GM12878 (cell line): ENCODE measurements around the gene LTV1. TPM values are rescaled to one million over a fixed set of nuclear protein-coding genes. Genes with fewer than 3 reads are reported as not detected.

Experiments used
- ATAC-seq: fragments of 200-7000 bp; cut with Tn5 transposase; 3 replicates; pipeline ENCODE4 v1.9.1; 2020; ENCODE audit warnings: mild to moderate bottlenecking, moderate library complexity
- BruUV-seq: library from RNA; stranded (reverse); fragments of 400-500 nt; replicated peaks from 2 replicates; lab custom pipeline; 2021; lab: Mats Ljungman, UMichigan
- CTCF ChIA-PET: fragments of 300-600 bp; sonication (Branson Sonifier 250); formaldehyde crosslinking; extraction: SDS; loops from one replicate; lab custom pipeline; 2021; ENCODE audit warnings: inconsistent platforms; lab: Yijun Ruan, JAX
- POLR2A ChIA-PET: fragments of 350-600 bp; formaldehyde crosslinking; extraction: SDS; loops from one replicate; lab custom pipeline; 2021; ENCODE audit warnings: inconsistent platforms; lab: Charles Lee
- RAD21 ChIA-PET: fragments of 300-600 bp; sonication (Branson Sonifier 250); formaldehyde crosslinking; loops from one replicate; lab custom pipeline; 2023; ENCODE audit warnings: antibody characterized with exemption; ENCODE audit not compliant: unreplicated experiment; lab: Charles Lee
- SMC1A ChIA-PET: fragments of 300-600 bp; sonication (Branson Sonifier 250); formaldehyde crosslinking; loops from one replicate; lab custom pipeline; 2023; ENCODE audit not compliant: unreplicated experiment, uncharacterized antibody; lab: Charles Lee
- DNase-seq: peaks from one replicate; pipeline ENCODE4 v3.0.0-alpha.2; 2011; ENCODE audit warnings: low read depth, low spot score
- FAIRE-seq: peaks from 3 replicates; lab custom pipeline; 2011; peaks lifted over from hg19 to GRCh38; lab: Jason Lieb, UNC
- H2AFZ ChIP-seq: 2 replicates; pipeline ENCODE4 v1.6.0; 2011; ENCODE audit warnings: low read depth, low read length, control low read depth; ENCODE audit not compliant: control insufficient read depth
- H3K27ac ChIP-seq: 2 replicates; pipeline ENCODE4 v1.5.1; 2011; ENCODE audit warnings: control low read depth; ENCODE audit not compliant: control insufficient read depth, insufficient read depth
- H3K27me3 ChIP-seq, 2 experiments: replicated peaks in 1 of 2; 2 replicates each; pipeline versions ENCODE4 v1.6.0 to v1.6.1; 2011; ENCODE audit warnings: low read length in 1 of 2; ENCODE audit not compliant: control insufficient read depth in 2 of 2, insufficient read depth in 2 of 2
- H3K36me3 ChIP-seq, 2 experiments: 2 replicates each; pipeline ENCODE4 v1.5.1; 2011; ENCODE audit warnings: low read length in 1 of 2; ENCODE audit not compliant: control insufficient read depth in 2 of 2, insufficient read depth in 2 of 2
- H3K4me1 ChIP-seq: 2 replicates; pipeline ENCODE4 v1.6.1; 2011; ENCODE audit warnings: mild to moderate bottlenecking, low read length, moderate library complexity, mixed read lengths; ENCODE audit not compliant: control insufficient read depth, insufficient read depth
- H3K4me2 ChIP-seq: 2 replicates; pipeline ENCODE4 v1.6.0; 2011; ENCODE audit warnings: control low read depth; ENCODE audit not compliant: control insufficient read depth, insufficient read depth
- H3K4me3 ChIP-seq: fragments of 200-600 bp; sonication (generic); 2 replicates; pipeline ENCODE4 v1.5.1; 2016
- H3K79me2 ChIP-seq: 2 replicates; pipeline ENCODE4 v1.6.0; 2011; ENCODE audit warnings: low read length; ENCODE audit not compliant: control insufficient read depth, insufficient read depth
- H3K9ac ChIP-seq: 2 replicates; pipeline ENCODE4 v1.8.0; 2011; ENCODE audit warnings: low read length, control low read depth, mixed read lengths; ENCODE audit not compliant: control insufficient read depth, insufficient read depth
- H3K9me3 ChIP-seq: replicated peaks from 3 replicates; pipeline ENCODE4 v1.5.1; 2011; ENCODE audit warnings: mild to moderate bottlenecking, low read length; ENCODE audit not compliant: control insufficient read depth, insufficient read depth
- H4K20me1 ChIP-seq: 2 replicates; pipeline ENCODE4 v1.6.0; 2011; ENCODE audit not compliant: control insufficient read depth, insufficient read depth
- IRF5 ChIP-seq: fragments of 450-650 bp; IDR thresholded peaks from 2 replicates; pipeline ENCODE4 v1.6.1; 2017; ENCODE audit warnings: borderline replicate concordance
- PKNOX1 ChIP-seq: fragments of 450-650 bp; IDR thresholded peaks from 2 replicates; pipeline ENCODE4 v1.6.1; 2016; ENCODE audit warnings: mild to moderate bottlenecking
- RELB ChIP-seq: fragments of 450-650 bp; IDR thresholded peaks from 2 replicates; pipeline ENCODE4 v1.6.1; 2017; ENCODE audit warnings: low read depth, mild to moderate bottlenecking, moderate library complexity
- STAT3 ChIP-seq: IDR thresholded peaks from 2 replicates; pipeline ENCODE4 v1.6.1; 2011; ENCODE audit warnings: low read depth, low read length, improper control_type of control experiment
- TCF12 ChIP-seq: IDR thresholded peaks from 2 replicates; pipeline ENCODE4 v1.6.1; 2011; ENCODE audit warnings: low read depth, mild to moderate bottlenecking, low read length
- ZNF24 ChIP-seq: fragments of 450-650 bp; IDR thresholded peaks from 2 replicates; pipeline ENCODE4 v1.6.1; 2017; ENCODE audit warnings: antibody characterized with exemption, mild to moderate bottlenecking
- WGBS: methylation state at CpG from one replicate; pipeline ENCODE4 v1.1.6; 2016; ENCODE audit warnings: low lambda C conversion rate; ENCODE audit not compliant: insufficient replicate concordance, insufficient coverage; ENCODE audit errors: missing lambda C conversion rate; 5-methylcytosine and 5-hydroxymethylcytosine counted together
- in situ Hi-C: fragments of 300-500 bp; cut with MboI; formaldehyde crosslinking; loops from 9 replicates; pipeline ENCODE4 v1.14.3; 2018; ENCODE audit warnings: mixed read lengths
- intact Hi-C: fragments of 100-400 bp; cut with micrococcal nuclease; formaldehyde crosslinking; loops from one replicate; pipeline ENCODE4 v1.14.2; 2022; ENCODE audit not compliant: unreplicated experiment
- polyA plus RNA-seq, 11 experiments: library from polyadenylated mRNA; depleted of rRNA in 4 of 11; unstranded in 6 of 11; stranded (reverse) in 5 of 11; fragments of >200 nt; fragmentation: Nextera tagmentation in 4 of 11; fragmentation: Illumina TruSeq in 1 of 11; extraction: Ambion mirVana in 4 of 11; extraction: Trizol in 1 of 11; gene quantifications; 1 replicate in 1 of 11; 2 replicates in 10 of 11; pipeline versions ENCODE4 v1.2.1 to v1.2.3, GENCODE V29; 2011 to 2016; ENCODE audit warnings: inconsistent platforms in 2 of 11, missing spikeins in 2 of 11, low read depth in 1 of 11
- total RNA-seq, 4 experiments: library from RNA; depleted of rRNA in 3 of 4; stranded (reverse); fragments of >200 nt in 3 of 4; fragmentation: Illumina TruSeq in 1 of 4; extraction: Trizol in 1 of 4; gene quantifications; 2 replicates each; pipeline versions ENCODE4 v1.2.1 to v1.2.3, GENCODE V29; 2013 to 2021
- TF ChIP-seq, protein P1 (sequence below): fragments of 150-350 bp; IDR thresholded peaks from 2 replicates; pipeline ENCODE4 v1.6.1; 2016; ENCODE audit warnings: low read depth, low read length

LTV1 gene
- total and polyA plus RNA-seq, 10 of the 15 experiments (the other 5 are each of a cell fraction or from before 2014, with no cell fraction given), result 22.3 to 66.4 (median 52.0) TPM

DNA sequence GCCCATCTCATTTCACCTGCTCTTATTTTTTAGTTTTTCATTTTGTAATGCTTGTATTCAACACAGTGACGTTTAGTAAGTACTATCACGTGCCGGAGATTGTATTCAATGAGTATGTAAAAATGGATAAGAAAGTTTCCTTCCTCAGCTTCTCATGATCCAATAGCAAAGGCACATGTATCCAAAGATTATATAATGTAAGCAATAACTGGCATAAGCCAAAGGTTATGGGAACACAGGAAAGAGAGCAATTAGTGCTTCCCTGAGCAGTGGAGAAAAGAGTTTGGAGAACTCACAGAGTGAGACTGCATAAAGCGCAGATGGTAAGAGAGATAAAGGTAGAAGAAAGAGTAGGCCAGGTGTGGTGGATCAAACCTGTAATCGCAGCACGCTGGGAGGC lies 21.8 kb upstream of the LTV1 start (continued):
- TF ChIP-seq PKNOX1 (no peak), RELB (no peak), TCF12 (no peak), STAT3 (no peak), IRF5 (no peak), ZNF24 (no peak)

DNA sequence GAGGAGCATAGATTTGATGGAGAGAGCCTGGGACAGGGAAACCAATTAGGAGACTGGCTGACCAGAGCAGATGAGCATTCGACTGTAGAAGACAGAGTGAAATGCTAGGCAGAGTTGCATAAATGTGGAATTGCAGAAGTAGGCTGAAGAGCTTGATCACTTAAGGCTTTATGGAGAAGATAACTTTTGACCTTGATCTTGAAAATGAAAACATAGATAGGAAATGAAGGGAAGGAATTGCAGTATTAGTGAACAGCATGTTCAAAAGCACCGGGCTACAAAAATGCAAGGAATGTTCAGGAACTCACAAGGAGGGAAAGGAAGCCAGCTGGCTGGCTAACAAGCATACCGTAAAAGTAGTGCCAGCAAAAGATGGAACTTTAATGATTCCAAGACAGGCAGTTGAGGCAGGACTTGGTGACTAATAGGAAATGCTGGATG lies 20.5 kb upstream of the LTV1 start:
- CTCF ChIA-PET, result no interaction called here
- no TSS peak for BruUV-seq

More for the DNA sequence above, 20.5 kb upstream of the LTV1 start:
- H3K36me3 ChIP-seq, result no peaks in the 10 kb centered on the region
- no peaks in the 10 kb centered on the region for H3K27me3 ChIP-seq
- ATAC-seq (no peak), DNase-seq (no peak), FAIRE-seq (no peak)
- H2AFZ ChIP-seq, result no peak overlapping the region
- POLR2A ChIA-PET, result no interaction called here
- intact Hi-C loops, result no loop called here
- SMC1A ChIA-PET, result interaction anchor here (1.4 kb wide), 1 partner anchor 21 kb away, joined by 3 read pairs; the partner anchor contains the start of gene LTV1
- TF ChIP-seq, protein P1, sequence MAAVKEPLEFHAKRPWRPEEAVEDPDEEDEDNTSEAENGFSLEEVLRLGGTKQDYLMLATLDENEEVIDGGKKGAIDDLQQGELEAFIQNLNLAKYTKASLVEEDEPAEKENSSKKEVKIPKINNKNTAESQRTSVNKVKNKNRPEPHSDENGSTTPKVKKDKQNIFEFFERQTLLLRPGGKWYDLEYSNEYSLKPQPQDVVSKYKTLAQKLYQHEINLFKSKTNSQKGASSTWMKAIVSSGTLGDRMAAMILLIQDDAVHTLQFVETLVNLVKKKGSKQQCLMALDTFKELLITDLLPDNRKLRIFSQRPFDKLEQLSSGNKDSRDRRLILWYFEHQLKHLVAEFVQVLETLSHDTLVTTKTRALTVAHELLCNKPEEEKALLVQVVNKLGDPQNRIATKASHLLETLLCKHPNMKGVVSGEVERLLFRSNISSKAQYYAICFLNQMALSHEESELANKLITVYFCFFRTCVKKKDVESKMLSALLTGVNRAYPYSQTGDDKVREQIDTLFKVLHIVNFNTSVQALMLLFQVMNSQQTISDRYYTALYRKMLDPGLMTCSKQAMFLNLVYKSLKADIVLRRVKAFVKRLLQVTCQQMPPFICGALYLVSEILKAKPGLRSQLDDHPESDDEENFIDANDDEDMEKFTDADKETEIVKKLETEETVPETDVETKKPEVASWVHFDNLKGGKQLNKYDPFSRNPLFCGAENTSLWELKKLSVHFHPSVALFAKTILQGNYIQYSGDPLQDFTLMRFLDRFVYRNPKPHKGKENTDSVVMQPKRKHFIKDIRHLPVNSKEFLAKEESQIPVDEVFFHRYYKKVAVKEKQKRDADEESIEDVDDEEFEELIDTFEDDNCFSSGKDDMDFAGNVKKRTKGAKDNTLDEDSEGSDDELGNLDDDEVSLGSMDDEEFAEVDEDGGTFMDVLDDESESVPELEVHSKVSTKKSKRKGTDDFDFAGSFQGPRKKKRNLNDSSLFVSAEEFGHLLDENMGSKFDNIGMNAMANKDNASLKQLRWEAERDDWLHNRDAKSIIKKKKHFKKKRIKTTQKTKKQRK, result no peak
- no peaks in the 10 kb centered on the region for H4K20me1 ChIP-seq
- no peak overlapping the region for H3K9ac ChIP-seq
- H3K4me1 ChIP-seq, result no peaks in the 10 kb centered on the region
- H3K9me3 ChIP-seq, result no peaks in the 10 kb centered on the region
- no peak overlapping the region for H3K4me3 ChIP-seq
- H3K79me2 ChIP-seq, result no peaks in the 10 kb centered on the region
- H3K27ac ChIP-seq, result no peak overlapping the region
- H3K4me2 ChIP-seq, result no peak overlapping the region
- 62% methylated on average over 3 of the region's 3 CpGs for WGBS
- RAD21 ChIA-PET, result no interaction called here
- in situ Hi-C loops, result no loop called here
